A673 (cell line): ENCODE measurements around the gene CD6. TPM values are rescaled to one million over a fixed set of nuclear protein-coding genes. Genes with fewer than 3 reads are reported as not detected.

Source experiments
- BruUV-seq: library from RNA; stranded (reverse); fragments of 400-500 nt; replicated peaks from 2 replicates; lab custom pipeline; 2021; lab: Mats Ljungman, UMichigan
- CTCF ChIA-PET: fragments of 300-600 bp; sonication (Branson Sonifier 250); formaldehyde crosslinking; loops from one replicate; lab custom pipeline; 2022; ENCODE audit warnings: antibody characterized with exemption; lab: Charles Lee
- POLR2A ChIA-PET: fragments of 300-600 bp; sonication (Branson Sonifier 250); formaldehyde crosslinking; loops from one replicate; lab custom pipeline; 2022; ENCODE audit warnings: antibody characterized with exemption; ENCODE audit not compliant: low non-redundant PET; lab: Charles Lee
- DNase-seq: peaks from one replicate; pipeline ENCODE4 v3.0.0-alpha.2; 2015; ENCODE audit warnings: low spot score
- H3K27ac ChIP-seq: fragments of 200-600 bp; sonication (generic); 2 replicates; pipeline ENCODE4 v1.5.1; 2016; ENCODE audit warnings: mixed run types, low read depth, mild to moderate bottlenecking, mixed read lengths, antibody characterized with exemption, low read length; ENCODE audit not compliant: poor library complexity, severe bottlenecking
- H3K27me3 ChIP-seq: fragments of 200-600 bp; sonication (generic); replicated peaks from 2 replicates; pipeline ENCODE4 v1.6.1; 2017; ENCODE audit warnings: mixed run types, low read depth, mild to moderate bottlenecking, mixed read lengths, antibody characterized with exemption, low read length; ENCODE audit not compliant: insufficient read depth, poor library complexity
- H3K36me3 ChIP-seq: fragments of 200-600 bp; sonication (generic); 2 replicates; pipeline ENCODE4 v1.6.1; 2016; ENCODE audit warnings: mixed run types, mild to moderate bottlenecking, mixed read lengths, antibody characterized with exemption, low read length; ENCODE audit not compliant: insufficient read depth, poor library complexity, severe bottlenecking
- H3K4me1 ChIP-seq: fragments of 200-600 bp; sonication (generic); 2 replicates; pipeline ENCODE4 v1.6.1; 2017; ENCODE audit warnings: mixed run types, mild to moderate bottlenecking, mixed read lengths, antibody characterized with exemption, low read length; ENCODE audit not compliant: insufficient read depth, poor library complexity, severe bottlenecking
- H3K4me3 ChIP-seq: fragments of 200-600 bp; sonication (generic); 2 replicates; pipeline ENCODE4 v1.5.1; 2016; ENCODE audit warnings: low read depth, mixed run types, mild to moderate bottlenecking, mixed read lengths, low read length; ENCODE audit not compliant: poor library complexity, severe bottlenecking
- H3K9me3 ChIP-seq: fragments of 200-600 bp; sonication (generic); 2 replicates; pipeline ENCODE4 v1.6.1; 2016; ENCODE audit warnings: mixed run types, low read depth, mild to moderate bottlenecking, mixed read lengths, antibody characterized with exemption, low read length; ENCODE audit not compliant: poor library complexity, severe bottlenecking
- CTCF ChIP-seq: fragments of 300-800, 200-600 bp; sonication (generic); conservative IDR thresholded peaks from 2 replicates; pipeline ENCODE4 v1.5.1; 2017; ENCODE audit warnings: low read depth, mild to moderate bottlenecking, antibody characterized with exemption, low read length, moderate library complexity, mixed read lengths
- EZH2 ChIP-seq: fragments of 200-600 bp; sonication (generic); IDR thresholded peaks from 2 replicates; pipeline ENCODE4 v1.6.1; 2017; ENCODE audit warnings: borderline replicate concordance, low read depth, mild to moderate bottlenecking, mixed read lengths, antibody characterized with exemption, low read length; ENCODE audit not compliant: poor library complexity, severe bottlenecking
- intact Hi-C: fragments of 100-400 bp; cut with micrococcal nuclease; formaldehyde crosslinking; loops from one replicate; pipeline ENCODE4 v1.10.0; 2022; ENCODE audit not compliant: unreplicated experiment
- total RNA-seq: library from RNA; stranded (reverse); gene quantifications from 2 replicates; pipeline ENCODE4 v1.2.3, GENCODE V29; 2021

The CD6 gene
- total RNA-seq, 1 experiment from 2014 or later, result not detected

- POLR2A ChIA-PET, result no interaction called here
- H3K27ac ChIP-seq, result peak overlapping the region; percentile 55
Measured at GRCh38 chr11:61004761-61005181, 33.3 kb downstream of the CD6 start.

GRCh38 chr11:61007383-61007955 is 36.0 kb downstream of the CD6 start:
- TF ChIP-seq CTCF (no peak), EZH2 (no peak)
- no peak overlapping the region for H3K27ac ChIP-seq
- intact Hi-C loops, result no loop called here
- H3K27me3 ChIP-seq, result peaks cover 5% of the 10 kb centered on the region
- H3K9me3 ChIP-seq, result no peaks in the 10 kb centered on the region
- H3K36me3 ChIP-seq, result no peaks in the 10 kb centered on the region
- BruUV-seq, result no TSS peak
- peak overlapping the region; percentile 37 for H3K4me3 ChIP-seq
- DNase-seq, result no peak
- POLR2A ChIA-PET, result no interaction called here
- CTCF ChIA-PET, result no interaction called here
- peaks cover 28% of the 10 kb centered on the region for H3K4me1 ChIP-seq

More at GRCh38 chr11:61004761-61005181, 33.3 kb downstream of the CD6 start:
- no TSS peak for BruUV-seq
- Histone ChIP-seq H3K36me3 (no peaks in the 10 kb centered on the region), H3K27me3 (peaks cover 5% of the 10 kb centered on the region), H3K4me3 (no peak overlapping the region), H3K4me1 (peaks cover 28% of the 10 kb centered on the region), H3K9me3 (no peaks in the 10 kb centered on the region)
- peak; percentile 87 for DNase-seq
- intact Hi-C loops, result no loop called here
- TF ChIP-seq CTCF (no peak), EZH2 (no peak)
- CTCF ChIA-PET, result no interaction called here

GRCh38 chr11:61007956-61008896 is 36.7 kb downstream of the CD6 start:
- ChIA-PET CTCF (no interaction called here), POLR2A (no interaction called here)
- peak; percentile 37 for DNase-seq
- H3K9me3 ChIP-seq, result no peaks in the 10 kb centered on the region
- H3K4me1 ChIP-seq, result peaks cover 28% of the 10 kb centered on the region
- H3K4me3 ChIP-seq, result peak overlapping the region; percentile 37
- TF ChIP-seq CTCF, result no peak
- no peak for TF ChIP-seq EZH2
- intact Hi-C loops, result no loop called here
- no peaks in the 10 kb centered on the region for H3K36me3 ChIP-seq
- no TSS peak for BruUV-seq
- no peak overlapping the region for H3K27ac ChIP-seq
- peaks cover 12% of the 10 kb centered on the region for H3K27me3 ChIP-seq
